Measurements from ENCODE around the gene TESMIN.

Gene TESMIN

DNA sequence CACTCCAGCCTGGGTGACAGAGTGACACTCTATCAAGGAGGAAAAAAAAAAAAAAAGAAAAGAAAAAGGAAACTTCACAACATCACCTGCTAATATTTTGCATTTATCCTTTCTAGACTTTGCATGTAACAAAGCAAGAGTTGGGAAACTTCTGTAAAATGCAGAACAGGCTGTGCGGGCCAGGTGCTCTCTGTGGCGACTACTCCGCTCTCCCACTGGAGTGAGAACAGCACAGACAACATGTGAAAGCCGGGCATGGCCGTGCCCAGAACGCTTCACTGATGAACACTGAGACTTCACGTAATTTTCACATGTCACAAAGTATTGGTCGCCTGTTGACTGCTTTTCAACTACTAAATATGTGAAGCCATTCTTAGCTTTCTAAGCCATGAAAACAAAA is 15.5 kb upstream of the TESMIN start:
- no peak for DNase-seq (ENCODE audit: extremely low spot score)
- TF ChIP-seq ZNF384 (IDR thresholded peaks at IDR 0.05) (no peak), SP1 (IDR thresholded peaks at IDR 0.05) (no peak), SUZ12 (IDR thresholded peaks at IDR 0.05) (no peak), LEF1 (IDR thresholded peaks at IDR 0.05; ENCODE audit: borderline replicate concordance) (no peak), HDGF (IDR thresholded peaks at IDR 0.05; ENCODE audit: borderline replicate concordance) (no peak), FOXM1 (IDR thresholded peaks at IDR 0.05; ENCODE audit: borderline replicate concordance) (no peak), ARNT (IDR thresholded peaks at IDR 0.05) (no peak)
- TF ChIP-seq, protein P1, sequence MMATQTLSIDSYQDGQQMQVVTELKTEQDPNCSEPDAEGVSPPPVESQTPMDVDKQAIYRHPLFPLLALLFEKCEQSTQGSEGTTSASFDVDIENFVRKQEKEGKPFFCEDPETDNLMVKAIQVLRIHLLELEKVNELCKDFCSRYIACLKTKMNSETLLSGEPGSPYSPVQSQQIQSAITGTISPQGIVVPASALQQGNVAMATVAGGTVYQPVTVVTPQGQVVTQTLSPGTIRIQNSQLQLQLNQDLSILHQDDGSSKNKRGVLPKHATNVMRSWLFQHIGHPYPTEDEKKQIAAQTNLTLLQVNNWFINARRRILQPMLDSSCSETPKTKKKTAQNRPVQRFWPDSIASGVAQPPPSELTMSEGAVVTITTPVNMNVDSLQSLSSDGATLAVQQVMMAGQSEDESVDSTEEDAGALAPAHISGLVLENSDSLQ (IDR thresholded peaks at IDR 0.05): no peak
- ChIA-PET CTCF (interaction anchor here (0.6 kb wide), 1 partner anchor 1703 kb away, joined by 3 read pairs; no protein-coding TSS in a partner anchor), POLR2A (no interaction called here)

DNA sequence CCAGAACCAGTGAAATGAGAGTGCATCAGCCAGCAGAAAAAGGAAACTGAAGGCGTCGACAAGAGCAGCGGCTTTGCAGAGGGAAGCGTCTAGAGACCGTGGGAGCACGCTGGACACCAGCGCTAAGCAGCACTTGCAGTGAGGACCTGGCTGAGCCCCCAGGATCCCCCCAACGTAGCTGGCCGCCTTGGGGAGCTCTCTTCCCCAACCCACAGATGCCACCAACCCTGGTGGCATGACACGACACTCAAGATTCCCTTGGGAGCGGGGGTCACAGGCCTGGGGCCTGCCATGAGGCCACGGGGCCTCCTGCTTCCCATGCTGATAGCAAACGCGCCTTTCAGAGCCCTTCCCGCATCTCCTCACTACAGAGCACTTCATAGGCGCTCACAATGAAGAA is 13.4 kb upstream of the TESMIN start:
- no peak for DNase-seq (ENCODE audit: extremely low spot score)
- CTCF ChIA-PET: no interaction called here
- POLR2A ChIA-PET: no interaction called here
- TF ChIP-seq, protein P1 (IDR thresholded peaks at IDR 0.05): no peak
- TF ChIP-seq NFRKB (IDR thresholded peaks at IDR 0.05) (no peak), ELF4 (IDR thresholded peaks at IDR 0.05) (no peak), SP1 (IDR thresholded peaks at IDR 0.05) (no peak), HDGF (IDR thresholded peaks at IDR 0.05; ENCODE audit: borderline replicate concordance) (no peak), BHLHE40 (IDR thresholded peaks at IDR 0.05; ENCODE audit: borderline replicate concordance) (no peak), LEF1 (IDR thresholded peaks at IDR 0.05; ENCODE audit: borderline replicate concordance) (no peak), SUZ12 (IDR thresholded peaks at IDR 0.05) (no peak), ARNT (IDR thresholded peaks at IDR 0.05) (no peak), FOXA1 (IDR thresholded peaks at IDR 0.05) (no peak)

DNA sequence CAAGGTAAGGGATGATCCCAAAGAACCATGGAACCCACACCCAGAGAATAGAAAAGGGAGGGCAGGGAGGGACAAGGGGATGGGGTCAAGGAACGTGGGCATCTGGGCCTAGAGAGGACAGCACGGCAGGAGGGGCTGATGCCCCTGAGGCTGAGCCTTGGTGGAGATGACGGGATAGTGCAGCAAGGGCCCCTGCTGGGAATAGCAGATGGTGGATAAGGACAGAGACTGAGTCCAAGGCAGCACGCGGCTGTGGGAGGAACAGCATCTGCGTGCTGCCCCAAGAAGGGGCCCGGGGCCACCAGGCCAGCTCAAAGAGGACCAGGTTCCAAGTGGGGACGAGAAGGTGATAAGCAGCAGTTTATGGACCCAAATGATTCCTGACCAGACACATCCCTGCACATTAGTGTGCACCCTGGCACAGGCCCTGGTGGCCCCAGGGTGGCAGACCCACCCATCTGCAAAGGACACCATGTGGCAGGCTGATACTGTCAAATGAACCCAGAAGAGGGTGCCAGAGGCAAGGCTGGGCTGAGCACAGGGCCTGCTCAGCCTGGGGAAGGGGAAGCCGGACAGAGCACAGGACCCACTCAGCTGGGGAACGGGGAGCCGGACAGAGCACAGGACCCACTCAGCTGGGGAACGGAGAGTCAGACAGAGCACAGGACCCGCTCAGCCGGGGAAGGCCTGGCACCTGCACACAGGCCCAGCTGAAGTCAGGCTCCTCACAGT is 12.8 kb upstream of the TESMIN start:
- DNase-seq (ENCODE audit: extremely low spot score): no peak
- ChIA-PET CTCF (no interaction called here), POLR2A (no interaction called here)
- TF ChIP-seq FOXM1 (IDR thresholded peaks at IDR 0.05; ENCODE audit: borderline replicate concordance) (no peak), ARNT (IDR thresholded peaks at IDR 0.05) (no peak), SUZ12 (IDR thresholded peaks at IDR 0.05) (no peak), FOXK2 (IDR thresholded peaks at IDR 0.05) (no peak), TARDBP (IDR thresholded peaks at IDR 0.05) (no peak), CTBP1 (IDR thresholded peaks at IDR 0.05; ENCODE audit: borderline replicate concordance) (no peak), ELF4 (IDR thresholded peaks at IDR 0.05) (no peak), FOXA1 (IDR thresholded peaks at IDR 0.05) (no peak), ZNF384 (IDR thresholded peaks at IDR 0.05) (no peak), LEF1 (IDR thresholded peaks at IDR 0.05; ENCODE audit: borderline replicate concordance) (no peak)
- TF ChIP-seq, protein P1 (IDR thresholded peaks at IDR 0.05): no peak

DNA sequence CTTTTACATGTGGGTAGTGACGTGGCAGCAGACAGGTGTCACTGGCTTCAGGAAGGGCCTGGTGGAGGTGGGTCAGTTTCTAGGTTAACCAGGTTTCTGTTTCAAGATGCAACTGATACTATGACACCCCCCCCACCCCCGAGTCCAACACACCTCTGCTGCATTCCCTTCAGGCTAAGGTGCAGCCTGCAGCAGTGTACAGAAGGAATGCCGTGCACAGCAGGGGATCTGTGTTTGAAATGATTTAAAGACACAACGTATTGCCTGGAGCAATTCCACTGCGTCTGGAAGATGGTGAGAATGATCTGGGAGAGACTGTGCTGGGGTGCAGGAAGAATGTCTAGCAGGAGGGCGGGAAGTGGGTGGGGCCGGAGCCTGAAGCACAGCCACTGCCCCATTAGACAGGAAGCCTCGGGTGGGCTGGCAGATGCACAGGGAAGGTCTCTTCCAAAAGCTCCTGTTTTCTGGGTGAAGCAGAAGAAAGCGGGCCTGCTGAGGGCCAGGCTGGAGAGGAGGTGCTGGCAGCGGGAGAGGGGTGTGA is 11.9 kb upstream of the TESMIN start:
- CTCF ChIA-PET: no interaction called here
- POLR2A ChIA-PET: no interaction called here
- TF ChIP-seq L3MBTL2 (conservative IDR thresholded peaks at IDR 0.05): no peak
- TF ChIP-seq, protein P1 (IDR thresholded peaks at IDR 0.05): no peak
- no peak for TF ChIP-seq TARDBP (IDR thresholded peaks at IDR 0.05)
- no peak for TF ChIP-seq FOXA1 (IDR thresholded peaks at IDR 0.05)
- TF ChIP-seq LEF1 (IDR thresholded peaks at IDR 0.05; ENCODE audit: borderline replicate concordance): no peak
- no peak for TF ChIP-seq BHLHE40 (IDR thresholded peaks at IDR 0.05; ENCODE audit: borderline replicate concordance)
- no peak for TF ChIP-seq SUZ12 (IDR thresholded peaks at IDR 0.05)
- TF ChIP-seq CTBP1 (IDR thresholded peaks at IDR 0.05; ENCODE audit: borderline replicate concordance): no peak
- no peak for TF ChIP-seq ARNT (IDR thresholded peaks at IDR 0.05)
- TF ChIP-seq HDGF (IDR thresholded peaks at IDR 0.05; ENCODE audit: borderline replicate concordance): no peak
- TF ChIP-seq NFRKB (IDR thresholded peaks at IDR 0.05): no peak
- TF ChIP-seq ZNF384 (IDR thresholded peaks at IDR 0.05): no peak
- no peak for DNase-seq (ENCODE audit: extremely low spot score)

DNA sequence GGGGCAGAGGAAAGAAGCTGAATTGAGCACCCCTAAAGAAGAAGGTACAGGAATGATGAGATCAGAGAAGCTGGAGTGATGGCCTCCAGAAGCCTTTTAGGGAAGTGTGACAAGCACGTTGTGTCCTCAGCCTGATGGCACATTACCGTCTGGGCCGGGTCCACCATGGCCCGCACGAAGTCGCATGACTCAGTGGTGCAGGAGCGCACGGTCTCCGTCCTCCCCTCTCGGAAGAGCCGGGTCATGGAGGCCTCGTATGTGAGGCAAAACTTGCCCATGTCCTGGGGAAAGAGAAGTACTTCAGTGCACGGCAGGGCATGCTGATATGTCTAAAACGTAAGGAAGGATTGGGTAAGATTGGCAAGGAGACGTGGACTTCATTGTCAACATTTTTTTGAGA is 11.2 kb upstream of the TESMIN start:
- CTCF ChIA-PET: no interaction called here
- TF ChIP-seq BHLHE40 (IDR thresholded peaks at IDR 0.05; ENCODE audit: borderline replicate concordance): no peak
- no peak for TF ChIP-seq CTBP1 (IDR thresholded peaks at IDR 0.05; ENCODE audit: borderline replicate concordance)
- no peak for TF ChIP-seq SP1 (IDR thresholded peaks at IDR 0.05)
- TF ChIP-seq LEF1 (IDR thresholded peaks at IDR 0.05; ENCODE audit: borderline replicate concordance): no peak
- TF ChIP-seq HDGF (IDR thresholded peaks at IDR 0.05; ENCODE audit: borderline replicate concordance): no peak
- no peak for TF ChIP-seq FOXA1 (IDR thresholded peaks at IDR 0.05)
- no peak for TF ChIP-seq NFRKB (IDR thresholded peaks at IDR 0.05)
- POLR2A ChIA-PET: no interaction called here
- no peak for DNase-seq (ENCODE audit: extremely low spot score)

DNA sequence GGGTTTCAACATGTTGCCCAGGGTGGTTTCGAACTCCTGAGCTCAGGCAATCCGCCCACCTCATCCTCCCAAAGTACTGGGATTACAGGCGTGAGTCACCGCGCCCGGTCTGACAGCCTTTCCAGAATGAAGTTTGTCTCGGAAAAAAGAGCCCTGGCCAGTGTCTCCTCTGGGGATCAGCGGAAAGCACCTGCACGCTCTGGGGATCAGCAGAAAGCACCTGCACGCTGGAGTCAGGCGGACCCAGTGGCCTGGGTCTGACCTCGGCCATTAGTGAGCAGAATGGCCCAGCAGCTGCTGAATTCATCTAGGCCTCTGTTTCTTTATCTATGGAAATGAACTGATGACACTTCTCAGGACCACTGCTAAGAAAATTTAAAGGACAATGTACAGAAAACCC is 10.5 kb upstream of the TESMIN start:
- TF ChIP-seq ELF4 (IDR thresholded peaks at IDR 0.05) (no peak), NFRKB (IDR thresholded peaks at IDR 0.05) (no peak), L3MBTL2 (conservative IDR thresholded peaks at IDR 0.05) (no peak), SP1 (IDR thresholded peaks at IDR 0.05) (no peak), FOXK2 (IDR thresholded peaks at IDR 0.05) (no peak), HDGF (IDR thresholded peaks at IDR 0.05; ENCODE audit: borderline replicate concordance) (no peak), CTBP1 (IDR thresholded peaks at IDR 0.05; ENCODE audit: borderline replicate concordance) (no peak), ZNF384 (IDR thresholded peaks at IDR 0.05) (no peak), SUZ12 (IDR thresholded peaks at IDR 0.05) (no peak), FOXA1 (IDR thresholded peaks at IDR 0.05) (no peak), BHLHE40 (IDR thresholded peaks at IDR 0.05; ENCODE audit: borderline replicate concordance) (no peak), FOXM1 (IDR thresholded peaks at IDR 0.05; ENCODE audit: borderline replicate concordance) (no peak), TARDBP (IDR thresholded peaks at IDR 0.05) (no peak), ARNT (IDR thresholded peaks at IDR 0.05) (no peak), LEF1 (IDR thresholded peaks at IDR 0.05; ENCODE audit: borderline replicate concordance) (no peak)
- TF ChIP-seq, protein P1 (IDR thresholded peaks at IDR 0.05): no peak
- ChIA-PET CTCF (no interaction called here), POLR2A (no interaction called here)
- DNase-seq (ENCODE audit: extremely low spot score): no peak

Data from HEK293T (cell line).